Kidney (tissue), 14 donors: Measurements from ENCODE around the gene DAB1. TPM values are rescaled to one million over a fixed set of nuclear protein-coding genes. Genes with fewer than 3 reads are reported as not detected.

Experiments
- DNase-seq, 5 donors: peaks; one replicate each; pipeline ENCODE4 v3.0.0-alpha.2; 2013 to 2020
- FAIRE-seq: peaks from 2 replicates; lab custom pipeline; 2012; peaks lifted over from hg19 to GRCh38; lab: Jason Lieb, UNC
- H3K27ac ChIP-seq, 2 donors: one replicate each; pipeline ENCODE4 v1.7.0; 2013; ENCODE audit warnings: low read depth in 2 of 2, low read length in 2 of 2, inconsistent platforms in 1 of 2
- H3K27me3 ChIP-seq: one replicate; pipeline ENCODE4 v1.7.1; 2013; ENCODE audit warnings: low read length, inconsistent platforms; ENCODE audit not compliant: control insufficient read depth, insufficient read depth
- H3K36me3 ChIP-seq, 3 donors: one replicate each; pipeline versions ENCODE4 v1.7.0 to v1.7.1; 2013; ENCODE audit warnings: low read length in 3 of 3, control low read depth in 1 of 3, inconsistent platforms in 1 of 3; ENCODE audit not compliant: insufficient read depth in 3 of 3, control insufficient read depth in 2 of 3
- H3K4me1 ChIP-seq, 3 donors: one replicate each; pipeline versions ENCODE4 v1.7.0 to v1.7.1; 2013; ENCODE audit warnings: low read length in 3 of 3, inconsistent platforms in 1 of 3, low read depth in 1 of 3; ENCODE audit not compliant: control insufficient read depth in 2 of 3, insufficient read depth in 2 of 3
- H3K4me3 ChIP-seq, 3 donors: one replicate each; pipeline versions ENCODE4 v1.7.0 to v1.8.1; 2013; ENCODE audit warnings: low read length in 3 of 3, control low read depth in 1 of 3, inconsistent platforms in 1 of 3
- H3K9ac ChIP-seq, 3 donors: one replicate each; pipeline versions ENCODE4 v1.7.0 to v1.7.1; 2013; ENCODE audit warnings: low read length in 3 of 3, control low read depth in 1 of 3, inconsistent platforms in 1 of 3
- H3K9me3 ChIP-seq, 3 donors: one replicate each; pipeline versions ENCODE4 v1.7.0 to v1.7.1; 2013; ENCODE audit warnings: low read length in 3 of 3, control low read depth in 1 of 3, inconsistent platforms in 1 of 3; ENCODE audit not compliant: control insufficient read depth in 2 of 3, insufficient read depth in 1 of 3
- intact Hi-C: fragments of 100-400 bp; cut with DNase I; formaldehyde crosslinking; loops from one replicate; pipeline ENCODE4 v1.11.1; 2022
- polyA plus RNA-seq: library from polyadenylated mRNA; stranded (reverse); fragments of 350-450 nt; fragmentation: Illumina TruSeq; extraction: RNeasy Lipid Tissue Mini Kit (QIAGEN cat#74804); gene quantifications from one replicate; pipeline ENCODE4 v1.2.3, GENCODE V29; 2014; ENCODE audit warnings: low read depth, low replicate concordance; ENCODE audit not compliant: insufficient read depth
- total RNA-seq: library from RNA; stranded (reverse); fragmentation: NEBNext Ultra II Directional; extraction: Animal tissue kit (Norgen Biotek cat#: 25700); gene quantifications from one replicate; pipeline ENCODE4 v1.2.1, GENCODE V29; 2021
- TF ChIP-seq, protein P1 (sequence below): IDR thresholded peaks from 3 replicates; pipeline ENCODE4 v1.5.1; 2012; ENCODE audit warnings: mild to moderate bottlenecking, moderate library complexity, borderline replicate concordance; ENCODE audit not compliant: insufficient read depth; ENCODE audit errors: extremely low read depth
- donor health status: control.
- donor health status: control.
- donor health status: control.
- donor health status: control.
- donor health status: control.
- donor health status: DM: yes; HTN: yes; CAD: no.
- donor health status: Normal renal cell carcinoma (clear cell type).

DAB1 gene
- total and polyA plus RNA-seq, 2 donors from 2014 or later, result 2.3 TPM; not detected in 1

- Histone ChIP-seq H3K4me3 (no peak overlapping the region), H3K27ac (no peak overlapping the region), H3K9me3 (no peaks in the 10 kb centered on the region), H3K4me1 (no peaks in the 10 kb centered on the region), H3K36me3 (no peaks in the 10 kb centered on the region), H3K27me3 (no peaks in the 10 kb centered on the region), H3K9ac (no peak overlapping the region)
- intact Hi-C loops, result no loop called here
- DNase-seq (no peak), FAIRE-seq (no peak)
- TF ChIP-seq, protein P1, sequence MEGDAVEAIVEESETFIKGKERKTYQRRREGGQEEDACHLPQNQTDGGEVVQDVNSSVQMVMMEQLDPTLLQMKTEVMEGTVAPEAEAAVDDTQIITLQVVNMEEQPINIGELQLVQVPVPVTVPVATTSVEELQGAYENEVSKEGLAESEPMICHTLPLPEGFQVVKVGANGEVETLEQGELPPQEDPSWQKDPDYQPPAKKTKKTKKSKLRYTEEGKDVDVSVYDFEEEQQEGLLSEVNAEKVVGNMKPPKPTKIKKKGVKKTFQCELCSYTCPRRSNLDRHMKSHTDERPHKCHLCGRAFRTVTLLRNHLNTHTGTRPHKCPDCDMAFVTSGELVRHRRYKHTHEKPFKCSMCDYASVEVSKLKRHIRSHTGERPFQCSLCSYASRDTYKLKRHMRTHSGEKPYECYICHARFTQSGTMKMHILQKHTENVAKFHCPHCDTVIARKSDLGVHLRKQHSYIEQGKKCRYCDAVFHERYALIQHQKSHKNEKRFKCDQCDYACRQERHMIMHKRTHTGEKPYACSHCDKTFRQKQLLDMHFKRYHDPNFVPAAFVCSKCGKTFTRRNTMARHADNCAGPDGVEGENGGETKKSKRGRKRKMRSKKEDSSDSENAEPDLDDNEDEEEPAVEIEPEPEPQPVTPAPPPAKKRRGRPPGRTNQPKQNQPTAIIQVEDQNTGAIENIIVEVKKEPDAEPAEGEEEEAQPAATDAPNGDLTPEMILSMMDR, result no peak
Observed at GRCh38 chr1:57172040-57172439, 251.8 kb downstream of the DAB1 start.

DNA sequence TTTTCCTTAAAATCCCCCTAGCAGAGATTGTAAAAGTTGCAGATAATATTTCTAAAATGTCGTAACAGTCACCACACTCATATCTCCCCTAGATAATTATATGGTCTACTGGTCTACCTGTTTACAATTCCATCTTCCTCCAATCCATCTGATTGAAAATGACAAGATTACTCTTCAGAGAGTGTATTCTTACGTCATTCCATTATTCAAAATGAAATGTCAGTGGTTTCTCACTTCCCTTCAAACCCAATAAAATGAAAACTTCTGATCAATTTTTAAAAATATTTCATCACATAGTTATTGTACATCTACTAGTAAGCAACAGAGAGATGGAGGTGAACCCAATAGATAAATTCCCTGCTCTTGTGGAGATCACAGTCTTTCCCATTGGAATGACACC is 255.9 kb downstream of the DAB1 start:
- H3K27ac ChIP-seq, result no peak overlapping the region
- intact Hi-C loops, result no loop called here
- no peaks in the 10 kb centered on the region for H3K27me3 ChIP-seq
- no peaks in the 10 kb centered on the region for H3K4me1 ChIP-seq
- no peaks in the 10 kb centered on the region for H3K9me3 ChIP-seq
- no peak overlapping the region for H3K9ac ChIP-seq
- FAIRE-seq, result no peak
- H3K4me3 ChIP-seq, result no peak overlapping the region
- H3K36me3 ChIP-seq, result no peaks in the 10 kb centered on the region
- DNase-seq, result no peak
- TF ChIP-seq, protein P1, result no peak

GRCh38 chr1:57165546-57165945 is 258.3 kb downstream of the DAB1 start:
- no peaks in the 10 kb centered on the region for H3K27me3 ChIP-seq
- H3K4me1 ChIP-seq, result no peaks in the 10 kb centered on the region
- no peak overlapping the region for H3K9ac ChIP-seq
- intact Hi-C loops, result no loop called here
- TF ChIP-seq, protein P1, result no peak
- no peaks in the 10 kb centered on the region for H3K36me3 ChIP-seq
- DNase-seq (no peak), FAIRE-seq (no peak)
- H3K4me3 ChIP-seq, result no peak overlapping the region
- no peak overlapping the region for H3K27ac ChIP-seq
- H3K9me3 ChIP-seq, result no peaks in the 10 kb centered on the region

DNA sequence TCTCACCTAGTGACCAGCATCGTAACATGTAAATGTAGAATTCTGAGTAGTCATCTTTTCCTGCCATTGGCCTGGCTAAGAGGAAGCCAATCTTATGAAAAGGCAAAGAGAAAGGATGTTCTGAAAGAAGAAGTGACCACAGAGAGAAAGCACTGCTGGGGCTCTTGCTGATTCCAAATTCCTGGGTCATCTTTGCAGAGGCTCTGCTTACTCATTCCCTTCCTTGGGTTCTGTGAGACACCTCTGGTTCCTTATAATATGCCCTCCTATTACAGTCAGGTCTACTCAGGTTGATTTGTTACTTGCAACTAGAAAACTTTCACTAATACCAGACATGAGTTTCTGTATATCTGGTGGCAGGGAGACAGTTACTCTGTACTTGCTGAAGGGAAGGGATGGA is 259.3 kb downstream of the DAB1 start:
- no peak for FAIRE-seq
- H3K9ac ChIP-seq, result no peak overlapping the region
- TF ChIP-seq, protein P1, result no peak
- no peak for DNase-seq
- H3K27ac ChIP-seq, result no peak overlapping the region
- H3K4me1 ChIP-seq, result no peaks in the 10 kb centered on the region
- no peaks in the 10 kb centered on the region for H3K36me3 ChIP-seq
- no peak overlapping the region for H3K4me3 ChIP-seq
- intact Hi-C loops, result no loop called here
- H3K27me3 ChIP-seq, result no peaks in the 10 kb centered on the region
- H3K9me3 ChIP-seq, result no peaks in the 10 kb centered on the region
